Stimulated activated CD4-positive, alpha-beta T cell treated with anti-CD3 and anti-CD28 coated beads, TNF-alpha, amount 100 ng/mL, for 48 hours (primary cell): Measurements from ENCODE around the gene FES.
"Not testable (repeated sequence)": the region's sequence is repeated elsewhere in the genome, so short reads cannot be mapped to it uniquely, and the experiment has no call there.

Experiments
- DNase-seq, 3 donors: peaks; one replicate each; pipeline ENCODE4 v3.0.0-alpha.2; 2020; ENCODE audit warnings: low read depth in 3 of 3

Gene FES

GRCh38 chr15:90909976-90910375 is 25.7 kb downstream of the FES start:
- no peak for DNase-seq

- DNase-seq: no peak
Measured at GRCh38 chr15:90910441-90911301, 26.4 kb downstream of the FES start.

- DNase-seq: no peak
Measured at GRCh38 chr15:90911302-90911623, 27.0 kb downstream of the FES start.

GRCh38 chr15:90911906-90912769 is 27.8 kb downstream of the FES start:
- DNase-seq: no peak

- DNase-seq: no peak
Measured at GRCh38 chr15:90912770-90913075, 28.4 kb downstream of the FES start.

GRCh38 chr15:90913398-90913944 is 29.2 kb downstream of the FES start:
- DNase-seq: no peak

- no peak for DNase-seq
Measured at GRCh38 chr15:90914305-90915080, 30.2 kb downstream of the FES start.

- no peak for DNase-seq
Measured at GRCh38 chr15:90915216-90915807, 31.0 kb downstream of the FES start.

- DNase-seq: no peak
Measured at GRCh38 chr15:90915808-90916440, 31.6 kb downstream of the FES start.

GRCh38 chr15:90916461-90916860 is 32.2 kb downstream of the FES start:
- no peak for DNase-seq

- DNase-seq: no peak
Measured at GRCh38 chr15:90917569-90917968, 33.3 kb downstream of the FES start.

GRCh38 chr15:90918034-90918788 is 33.9 kb downstream of the FES start:
- DNase-seq: no peak

GRCh38 chr15:90918835-90919234 is 34.5 kb downstream of the FES start:
- no peak for DNase-seq

GRCh38 chr15:90921887-90922286 is 37.6 kb downstream of the FES start:
- DNase-seq: no peak

- not testable (repeated sequence) for DNase-seq
Measured at GRCh38 chr15:90922712-90923322, 38.5 kb downstream of the FES start.

- DNase-seq: no peak
Measured at GRCh38 chr15:90924375-90924774, 40.1 kb downstream of the FES start.

- not testable (repeated sequence) for DNase-seq
Measured at GRCh38 chr15:90926766-90927165, 42.5 kb downstream of the FES start.

GRCh38 chr15:90928106-90928505 is 43.8 kb downstream of the FES start:
- not testable (repeated sequence) for DNase-seq

- DNase-seq: no peak
Measured at GRCh38 chr15:90929246-90930019, 45.1 kb downstream of the FES start.
